ENCODE measurements around the gene AKAP14.

DNA sequence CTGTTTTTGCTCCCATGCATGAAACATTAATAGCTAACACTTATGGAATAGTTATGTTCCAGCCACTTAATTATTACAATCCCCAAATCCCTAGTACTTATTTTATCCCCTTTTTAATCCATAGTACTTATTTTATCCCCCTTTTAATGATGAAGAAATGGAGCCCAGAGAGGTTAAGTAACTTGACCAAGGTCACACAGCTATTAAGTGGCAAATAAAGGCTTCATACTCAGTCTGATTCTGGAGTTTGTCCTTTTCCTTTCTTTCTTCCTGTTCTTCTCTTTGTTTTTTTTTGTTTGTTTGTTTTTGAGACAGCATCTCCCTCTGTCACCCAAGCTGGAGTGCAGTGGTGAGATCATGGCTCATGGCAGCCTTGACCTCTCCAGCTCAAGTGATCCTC is 45.6 kb downstream of the AKAP14 start:
- TF ChIP-seq POLR2A (IDR thresholded peaks at IDR 0.05): no peak
- TF ChIP-seq, protein P1, sequence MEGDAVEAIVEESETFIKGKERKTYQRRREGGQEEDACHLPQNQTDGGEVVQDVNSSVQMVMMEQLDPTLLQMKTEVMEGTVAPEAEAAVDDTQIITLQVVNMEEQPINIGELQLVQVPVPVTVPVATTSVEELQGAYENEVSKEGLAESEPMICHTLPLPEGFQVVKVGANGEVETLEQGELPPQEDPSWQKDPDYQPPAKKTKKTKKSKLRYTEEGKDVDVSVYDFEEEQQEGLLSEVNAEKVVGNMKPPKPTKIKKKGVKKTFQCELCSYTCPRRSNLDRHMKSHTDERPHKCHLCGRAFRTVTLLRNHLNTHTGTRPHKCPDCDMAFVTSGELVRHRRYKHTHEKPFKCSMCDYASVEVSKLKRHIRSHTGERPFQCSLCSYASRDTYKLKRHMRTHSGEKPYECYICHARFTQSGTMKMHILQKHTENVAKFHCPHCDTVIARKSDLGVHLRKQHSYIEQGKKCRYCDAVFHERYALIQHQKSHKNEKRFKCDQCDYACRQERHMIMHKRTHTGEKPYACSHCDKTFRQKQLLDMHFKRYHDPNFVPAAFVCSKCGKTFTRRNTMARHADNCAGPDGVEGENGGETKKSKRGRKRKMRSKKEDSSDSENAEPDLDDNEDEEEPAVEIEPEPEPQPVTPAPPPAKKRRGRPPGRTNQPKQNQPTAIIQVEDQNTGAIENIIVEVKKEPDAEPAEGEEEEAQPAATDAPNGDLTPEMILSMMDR (IDR thresholded peaks at IDR 0.05 in 4 of 5, conservative IDR thresholded peaks at IDR 0.05 in 1 of 5): no peak
